H9 (cell line): ENCODE data around the gene SIVA1. TPM values are rescaled to one million over a fixed set of nuclear protein-coding genes. Genes with fewer than 3 reads are reported as not detected.

ENCODE experiments used
- DNase-seq: peaks from one replicate; pipeline ENCODE4 v3.0.0-alpha.2; 2017
- H2AFZ ChIP-seq: one replicate; pipeline ENCODE4 v1.6.1; 2013; ENCODE audit warnings: mild to moderate bottlenecking, low read length, control low read depth, moderate library complexity
- H2AK5ac ChIP-seq: 2 replicates; pipeline ENCODE4 v1.6.1; 2013; ENCODE audit warnings: low read length, control low read depth, mixed read lengths; ENCODE audit not compliant: insufficient read length
- H2BK120ac ChIP-seq: one replicate; pipeline ENCODE4 v1.6.1; 2013; ENCODE audit warnings: low read depth, mild to moderate bottlenecking, low read length, control low read depth, inconsistent platforms; ENCODE audit not compliant: poor library complexity, severe bottlenecking
- H2BK12ac ChIP-seq: 2 replicates; pipeline ENCODE4 v1.6.1; 2013; ENCODE audit warnings: low read length, control low read depth, mixed read lengths, low read depth; ENCODE audit not compliant: insufficient read length
- H2BK15ac ChIP-seq: 2 replicates; pipeline ENCODE4 v1.6.1; 2013; ENCODE audit warnings: low read depth, low read length, control low read depth
- H2BK20ac ChIP-seq: one replicate; pipeline ENCODE4 v1.6.1; 2013; ENCODE audit warnings: low read depth, mild to moderate bottlenecking, low read length, control low read depth, inconsistent platforms; ENCODE audit not compliant: poor library complexity, severe bottlenecking
- H2BK5ac ChIP-seq: 2 replicates; pipeline ENCODE4 v1.6.1; 2013; ENCODE audit warnings: low read length, control low read depth, mixed read lengths; ENCODE audit not compliant: insufficient read length
- H3K14ac ChIP-seq: 2 replicates; pipeline ENCODE4 v1.6.1; 2013; ENCODE audit warnings: low read length, control low read depth; ENCODE audit not compliant: insufficient read depth
- H3K18ac ChIP-seq: 2 replicates; pipeline ENCODE4 v1.6.1; 2013; ENCODE audit warnings: low read depth, mild to moderate bottlenecking, mixed read lengths, low read length, control low read depth; ENCODE audit not compliant: insufficient read length
- H3K23ac ChIP-seq: 2 replicates; pipeline ENCODE4 v1.6.1; 2013; ENCODE audit warnings: low read length, control low read depth, mixed read lengths, low read depth; ENCODE audit not compliant: insufficient read length
- H3K23me2 ChIP-seq: 2 replicates; pipeline ENCODE4 v1.6.1; 2013; ENCODE audit warnings: low read depth, mild to moderate bottlenecking, mixed read lengths, low read length, control low read depth; ENCODE audit not compliant: insufficient read length, poor library complexity, severe bottlenecking
- H3K27ac ChIP-seq: 2 replicates; pipeline ENCODE4 v1.5.1; 2013; ENCODE audit warnings: low read length, control low read depth, mixed read lengths, low read depth; ENCODE audit not compliant: insufficient read length
- H3K27me3 ChIP-seq: 2 replicates; pipeline ENCODE4 v1.6.1; 2013; ENCODE audit warnings: low read length, control low read depth, inconsistent platforms; ENCODE audit not compliant: insufficient read depth
- H3K4ac ChIP-seq: 2 replicates; pipeline ENCODE4 v1.6.1; 2013; ENCODE audit warnings: low read depth, mild to moderate bottlenecking, control low read depth, inconsistent platforms, low read length, moderate library complexity
- H3K4me1 ChIP-seq: 2 replicates; pipeline ENCODE4 v1.6.1; 2013; ENCODE audit warnings: low read length, control low read depth, inconsistent platforms; ENCODE audit not compliant: insufficient read depth
- H3K4me2 ChIP-seq: 2 replicates; pipeline ENCODE4 v1.6.1; 2013; ENCODE audit warnings: low read length, control low read depth, mixed read lengths; ENCODE audit not compliant: insufficient read length, insufficient read depth
- H3K56ac ChIP-seq: 2 replicates; pipeline ENCODE4 v1.6.1; 2013; ENCODE audit warnings: low read depth, mild to moderate bottlenecking, mixed read lengths, low read length, control low read depth; ENCODE audit not compliant: insufficient read length
- H3K79me1 ChIP-seq: 2 replicates; pipeline ENCODE4 v1.6.1; 2013; ENCODE audit warnings: low read depth, mild to moderate bottlenecking, moderate library complexity, low read length, control low read depth, inconsistent platforms; ENCODE audit not compliant: insufficient read depth, poor library complexity, severe bottlenecking
- H3K79me2 ChIP-seq: 2 replicates; pipeline ENCODE4 v1.6.1; 2013; ENCODE audit warnings: low read length, control low read depth, inconsistent platforms; ENCODE audit not compliant: insufficient read depth
- H3K9ac ChIP-seq: 2 replicates; pipeline ENCODE4 v1.6.1; 2013; ENCODE audit warnings: low read length, control low read depth, mixed read lengths; ENCODE audit not compliant: insufficient read length; ENCODE audit errors: extremely low read depth
- H3K9me3 ChIP-seq: one replicate; pipeline ENCODE4 v1.6.1; 2013; ENCODE audit warnings: low read depth, low read length, inconsistent platforms; ENCODE audit not compliant: control insufficient read depth
- H3T11ph ChIP-seq: one replicate; pipeline ENCODE4 v1.6.1; 2013; ENCODE audit warnings: mild to moderate bottlenecking, low read length, control low read depth, inconsistent platforms
- H4K20me1 ChIP-seq: one replicate; pipeline ENCODE4 v1.6.1; 2013; ENCODE audit not compliant: control insufficient read depth, insufficient read length, insufficient read depth
- H4K5ac ChIP-seq: 2 replicates; pipeline ENCODE4 v1.6.1; 2013; ENCODE audit warnings: low read depth, mild to moderate bottlenecking, mixed read lengths, low read length, control low read depth; ENCODE audit not compliant: insufficient read length
- H4K8ac ChIP-seq: replicated peaks from 2 replicates; pipeline ENCODE4 v1.6.1; 2013; ENCODE audit warnings: low read length, control low read depth, mixed read lengths, low read depth; ENCODE audit not compliant: insufficient read length
- H4K91ac ChIP-seq: 2 replicates; pipeline ENCODE4 v1.6.1; 2013; ENCODE audit warnings: low read depth, mild to moderate bottlenecking, moderate library complexity, mixed read lengths, low read length, control low read depth; ENCODE audit not compliant: insufficient read length
- H3K27ac Mint-ChIP-seq, 3 experiments: 2 replicates in 2 of 3; 3 replicates in 1 of 3; pipeline ENCODE4 v1.8.0; 2020 to 2021; ENCODE audit warnings: mixed read lengths in 3 of 3, mild to moderate bottlenecking in 1 of 3, moderate library complexity in 1 of 3
- H3K27me3 Mint-ChIP-seq: 2 replicates; pipeline ENCODE4 v1.8.0; 2021; ENCODE audit warnings: low read depth, mild to moderate bottlenecking, moderate library complexity, mixed read lengths
- H3K36me3 Mint-ChIP-seq, 3 experiments: 2 replicates in 2 of 3; 3 replicates in 1 of 3; pipeline ENCODE4 v1.8.0; 2020 to 2021; ENCODE audit warnings: low read depth in 3 of 3, mixed read lengths in 3 of 3; ENCODE audit not compliant: insufficient read depth in 1 of 3
- H3K4me1 Mint-ChIP-seq, 2 experiments: 2 replicates each; pipeline ENCODE4 v1.8.0; 2020; ENCODE audit warnings: mixed read lengths in 2 of 2
- H3K4me3 Mint-ChIP-seq, 2 experiments: 2 replicates in 1 of 2; 3 replicates in 1 of 2; pipeline ENCODE4 v1.8.0; 2020 to 2021; ENCODE audit warnings: mild to moderate bottlenecking in 2 of 2, mixed read lengths in 2 of 2, moderate library complexity in 1 of 2
- H3K9me3 Mint-ChIP-seq, 2 experiments: 2 replicates in 1 of 2; 3 replicates in 1 of 2; pipeline ENCODE4 v1.8.0; 2020; ENCODE audit warnings: mild to moderate bottlenecking in 2 of 2, mixed read lengths in 2 of 2, moderate library complexity in 1 of 2
- CTCF ChIP-seq: fragments of 200-600 bp; sonication (generic); conservative IDR thresholded peaks from 3 replicates; pipeline ENCODE4 v1.8.0; 2021; ENCODE audit warnings: antibody characterized with exemption, mild to moderate bottlenecking
- WGBS: extraction: QIAGEN DNeasy Blood & Tissue Kit; methylation state at CpG from one replicate; pipeline ENCODE4 v1.1.7; 2013; ENCODE audit warnings: missing lambda C conversion rate, low lambda C conversion rate, mixed read lengths; ENCODE audit not compliant: insufficient read length; ENCODE audit errors: extremely low coverage; 5-methylcytosine and 5-hydroxymethylcytosine counted together
- total RNA-seq: library from RNA; stranded (reverse); gene quantifications from 2 replicates; pipeline ENCODE4 v1.2.1, GENCODE V29; 2021

Gene SIVA1
- total RNA-seq, 1 experiment from 2014 or later: 125 TPM

DNA sequence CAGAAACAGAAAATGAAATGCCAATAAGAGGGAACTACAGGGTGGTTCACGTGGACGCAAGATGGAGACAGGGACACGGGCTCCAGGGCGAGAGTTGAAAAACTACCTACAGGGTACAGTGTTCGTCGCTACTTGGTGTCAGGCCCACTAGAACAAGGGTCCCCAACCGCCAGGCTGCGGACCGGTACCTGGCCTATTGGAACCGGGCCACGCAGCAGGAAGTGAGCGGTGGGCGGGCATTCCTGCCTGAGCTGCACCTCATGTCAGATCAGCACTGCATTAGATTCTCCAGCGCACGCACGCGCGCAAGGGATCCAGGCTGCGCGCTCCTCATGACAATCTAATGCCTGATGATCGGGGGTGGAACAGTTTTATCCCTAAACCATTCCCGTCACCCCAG is 48.7 kb upstream of the SIVA1 start:
- no peaks in the 10 kb centered on the region for H3K79me1 ChIP-seq
- H2AFZ ChIP-seq: no peak overlapping the region
- H4K91ac ChIP-seq: no peak overlapping the region
- H3K14ac ChIP-seq: no peak overlapping the region
- H3K9me3 Mint-ChIP-seq: peaks cover 7 to 12% of the 10 kb centered on the region in 2 experiments
- H3K23ac ChIP-seq: no peak overlapping the region
- peaks cover 23 to 28% (median 24%) of the 10 kb centered on the region in 3 experiments for H3K36me3 Mint-ChIP-seq
- H4K8ac ChIP-seq: no peak overlapping the region
- H3K23me2 ChIP-seq: no peaks in the 10 kb centered on the region
- H2AK5ac ChIP-seq: no peak overlapping the region
- no peak overlapping the region for H3K27ac Mint-ChIP-seq
- no peaks in the 10 kb centered on the region; the same call in 1 of the 2 replicates for H3K27me3 Mint-ChIP-seq
- WGBS: no CpG with 5 or more reads among the region's 22 CpGs
- no peak overlapping the region for H3K18ac ChIP-seq
- no peak overlapping the region for H4K5ac ChIP-seq
- no peak overlapping the region for H3K4me2 ChIP-seq
- H3K4me1 ChIP-seq: no peaks in the 10 kb centered on the region
- H3K9ac ChIP-seq: no peak overlapping the region
- no peak overlapping the region for H3K4me3 Mint-ChIP-seq
- H4K20me1 ChIP-seq: no peaks in the 10 kb centered on the region
- H3K79me2 ChIP-seq: no peaks in the 10 kb centered on the region
- no peak overlapping the region for H3K56ac ChIP-seq
- no peak for DNase-seq
- no peak overlapping the region for H2BK12ac ChIP-seq
- no peaks in the 10 kb centered on the region for H3K27me3 ChIP-seq
- no peaks in the 10 kb centered on the region for H3K9me3 ChIP-seq
- TF ChIP-seq CTCF: no peak
- no peak overlapping the region for H3K27ac ChIP-seq
- H2BK5ac ChIP-seq: no peak overlapping the region
- no peak overlapping the region for H2BK120ac ChIP-seq
- no peak overlapping the region for H3T11ph ChIP-seq
- H2BK15ac ChIP-seq: no peak overlapping the region
- H3K4me1 Mint-ChIP-seq: peaks cover 8 to 27% of the 10 kb centered on the region in 2 experiments
- no peak overlapping the region for H2BK20ac ChIP-seq
- no peak overlapping the region for H3K4ac ChIP-seq
